HCT116 (cell line): ENCODE results near the gene PYGL. TPM values are rescaled to one million over a fixed set of nuclear protein-coding genes. Genes with fewer than 3 reads are reported as not detected.

Experiments
- ATAC-seq: fragments of 200-7000 bp; cut with Tn5 transposase; 2 replicates; pipeline ENCODE4 v1.9.1; 2020; ENCODE audit warnings: mild to moderate bottlenecking, moderate library complexity
- BruUV-seq: library from RNA; stranded (reverse); fragments of 400-500 nt; replicated peaks from 2 replicates; lab custom pipeline; 2021; lab: Mats Ljungman, UMichigan
- CTCF ChIA-PET: fragments of 300-600 bp; sonication (Branson Sonifier 250); formaldehyde crosslinking; loops from one replicate; lab custom pipeline; 2021; ENCODE audit warnings: antibody characterized with exemption; lab: Charles Lee
- POLR2A ChIA-PET: fragments of 300-600, 350-600 bp; sonication (Branson Sonifier 250); formaldehyde crosslinking; loops from one replicate; lab custom pipeline; 2021; ENCODE audit warnings: antibody characterized with exemption; lab: Charles Lee
- RAD21 ChIA-PET, 2 experiments: fragments of 300-600 bp; sonication (Branson Sonifier 250); formaldehyde crosslinking; loops; one replicate each; lab custom pipeline; 2023; ENCODE audit warnings: low total read pairs in 2 of 2; ENCODE audit not compliant: uncharacterized antibody in 2 of 2, unreplicated experiment in 2 of 2, low non-redundant PET in 1 of 2; lab: Charles Lee
- DNase-seq: peaks from one replicate; pipeline ENCODE4 v3.0.0-alpha.2; 2010; ENCODE audit warnings: low read depth, low spot score
- H2AFZ ChIP-seq: fragments of 200-600 bp; shearing (Covaris generic), sonication (generic); 2 replicates; pipeline ENCODE4 v1.6.1; 2017; ENCODE audit warnings: low read depth, mixed run types, mixed read lengths, antibody characterized with exemption, low read length; ENCODE audit not compliant: poor library complexity, severe bottlenecking
- H3K27ac ChIP-seq: 2 replicates; pipeline ENCODE4 v1.5.1; 2012; ENCODE audit warnings: low read depth, low read length
- H3K27me3 ChIP-seq: fragments of 200-600 bp; sonication (generic); 2 replicates; pipeline ENCODE4 v1.6.1; 2016; ENCODE audit warnings: mixed run types, low read length, mixed read lengths; ENCODE audit not compliant: insufficient read depth
- H3K36me3 ChIP-seq, 2 experiments: fragments of 200-500 bp in 1 of 2; fragments of 200-600 bp in 1 of 2; sonication (Bioruptor generic) in 1 of 2; sonication (generic) in 1 of 2; 2 replicates each; pipeline versions ENCODE4 v1.5.1 to v1.6.1; 2014 to 2016; ENCODE audit warnings: low read length in 2 of 2, inconsistent platforms in 1 of 2, mixed read lengths in 1 of 2, mixed run types in 1 of 2; ENCODE audit not compliant: insufficient read depth in 2 of 2, control insufficient read depth in 1 of 2
- H3K4me1 ChIP-seq, 2 experiments: fragments of 200-600 bp in 1 of 2; sonication (generic) in 1 of 2; 2 replicates each; pipeline versions ENCODE4 v1.5.1 to v1.6.1; 2012 to 2017; ENCODE audit warnings: low read length in 2 of 2, inconsistent platforms in 1 of 2, mild to moderate bottlenecking in 1 of 2, mixed read lengths in 1 of 2, mixed run types in 1 of 2, moderate library complexity in 1 of 2; ENCODE audit not compliant: insufficient read depth in 2 of 2, control insufficient read depth in 1 of 2
- H3K4me2 ChIP-seq: fragments of 200-600 bp; sonication (generic); 2 replicates; pipeline ENCODE4 v1.6.1; 2017; ENCODE audit warnings: mixed run types, low read length, mixed read lengths
- H3K4me3 ChIP-seq, 2 experiments: fragments of 200-600 bp in 1 of 2; sonication (generic) in 1 of 2; replicated peaks in 1 of 2; 2 replicates each; pipeline ENCODE4 v1.5.1; 2011 to 2016; ENCODE audit warnings: low read length in 2 of 2, control low read depth in 1 of 2, low read depth in 1 of 2, mild to moderate bottlenecking in 1 of 2, mixed read lengths in 1 of 2, mixed run types in 1 of 2
- H3K79me2 ChIP-seq: fragments of 200-600 bp; sonication (generic); 2 replicates; pipeline ENCODE4 v1.6.1; 2017; ENCODE audit warnings: mild to moderate bottlenecking, mixed run types, low read length, moderate library complexity, mixed read lengths; ENCODE audit not compliant: insufficient read depth
- H3K9ac ChIP-seq: fragments of 200-600 bp; sonication (generic); 2 replicates; pipeline ENCODE4 v1.6.1; 2016; ENCODE audit warnings: low read length, mixed read lengths
- H3K9me2 ChIP-seq: fragments of 200-600 bp; sonication (generic), shearing (Covaris generic); 2 replicates; pipeline ENCODE4 v1.6.1; 2017; ENCODE audit warnings: mixed run types, mild to moderate bottlenecking, moderate library complexity; ENCODE audit not compliant: insufficient read depth
- H3K9me3 ChIP-seq, 2 experiments: fragments of 200-500 bp in 1 of 2; fragments of 200-600 bp in 1 of 2; sonication (Bioruptor generic) in 1 of 2; sonication (generic) in 1 of 2; 2 replicates each; pipeline ENCODE4 v1.6.1; 2014 to 2017; ENCODE audit warnings: low read length in 2 of 2, mixed read lengths in 2 of 2, inconsistent platforms in 1 of 2, low read depth in 1 of 2, mild to moderate bottlenecking in 1 of 2, mixed run types in 1 of 2, moderate library complexity in 1 of 2; ENCODE audit not compliant: control insufficient read depth in 1 of 2, insufficient read depth in 1 of 2
- H4K20me1 ChIP-seq: fragments of 200-600 bp; sonication (generic), shearing (Covaris generic); 2 replicates; pipeline ENCODE4 v1.6.1; 2017; ENCODE audit warnings: mixed run types, mild to moderate bottlenecking, moderate library complexity; ENCODE audit not compliant: insufficient read depth
- CBX3 ChIP-seq: IDR thresholded peaks from 2 replicates; pipeline ENCODE4 v1.6.1; 2012; ENCODE audit warnings: low read depth
- CEBPB ChIP-seq: IDR thresholded peaks from 2 replicates; pipeline ENCODE4 v1.6.1; 2012; ENCODE audit warnings: low read depth
- EGR1 ChIP-seq: IDR thresholded peaks from 2 replicates; pipeline ENCODE4 v1.6.1; 2012; ENCODE audit warnings: low read depth
- EZH2 ChIP-seq: fragments of 200-600 bp; sonication (generic); IDR thresholded peaks from 2 replicates; pipeline ENCODE4 v1.6.1; 2017; ENCODE audit warnings: antibody characterized with exemption, mixed run types
- EZH2phosphoT487 ChIP-seq: fragments of 200-600 bp; IDR thresholded peaks from 2 replicates; pipeline ENCODE4 v1.6.1; 2018; ENCODE audit warnings: antibody characterized with exemption, borderline replicate concordance
- FOSL1 ChIP-seq: IDR thresholded peaks from 2 replicates; pipeline ENCODE4 v1.6.1; 2012; ENCODE audit warnings: low read depth
- JUND ChIP-seq: IDR thresholded peaks from 2 replicates; pipeline ENCODE4 v1.6.1; 2012
- POLR2A ChIP-seq: IDR thresholded peaks from 2 replicates; pipeline ENCODE4 v1.7.0; 2011; ENCODE audit warnings: borderline replicate concordance; ENCODE audit not compliant: insufficient read depth, insufficient read length; ENCODE audit errors: extremely low read depth
- POLR2AphosphoS5 ChIP-seq: IDR thresholded peaks from 2 replicates; pipeline ENCODE4 v1.6.1; 2011; ENCODE audit warnings: mild to moderate bottlenecking, low read depth, low read length, moderate library complexity
- SIN3A ChIP-seq: IDR thresholded peaks from 2 replicates; pipeline ENCODE4 v1.6.1; 2012; ENCODE audit warnings: low read depth
- SP1 ChIP-seq: IDR thresholded peaks from 2 replicates; pipeline ENCODE4 v1.6.1; 2012; ENCODE audit warnings: low read depth
- TCF7L2 ChIP-seq: IDR thresholded peaks from 2 replicates; pipeline ENCODE4 v1.7.0; 2011; ENCODE audit warnings: borderline replicate concordance, inconsistent platforms; ENCODE audit not compliant: insufficient read depth, insufficient read length; ENCODE audit errors: extremely low read depth
- YY1 ChIP-seq: IDR thresholded peaks from 2 replicates; pipeline ENCODE4 v1.6.1; 2011; ENCODE audit warnings: low read length, low read depth, moderate library complexity, mild to moderate bottlenecking; ENCODE audit not compliant: insufficient replicate concordance; ENCODE audit errors: extremely low read depth
- ZFX ChIP-seq: fragments of 450-650 bp; IDR thresholded peaks from 2 replicates; pipeline ENCODE4 v1.6.1; 2017
- intact Hi-C: fragments of 100-400 bp; cut with micrococcal nuclease; formaldehyde crosslinking; loops from 2 replicates; pipeline ENCODE4 v1.10.0; 2022
- total RNA-seq: library from RNA; stranded (reverse); gene quantifications from one replicate; pipeline ENCODE4 v1.2.1, GENCODE V29; 2021; ENCODE audit not compliant: unreplicated experiment
- TF ChIP-seq, protein P1 (sequence below): IDR thresholded peaks from 2 replicates; pipeline ENCODE4 v1.6.1; 2012
- TF ChIP-seq, protein P2 (sequence below), 3 experiments: fragments of 200-600 bp in 1 of 3; sonication (generic) in 1 of 3; IDR thresholded peaks in 2 of 3; conservative IDR thresholded peaks in 1 of 3; 2 replicates each; pipeline ENCODE4 v1.5.1; 2012 to 2017; ENCODE audit warnings: low read depth in 2 of 3, low read length in 2 of 3, antibody characterized with exemption in 1 of 3, borderline replicate concordance in 1 of 3, control low read depth in 1 of 3, mild to moderate bottlenecking in 1 of 3, mixed read lengths in 1 of 3, mixed run types in 1 of 3, moderate library complexity in 1 of 3; ENCODE audit not compliant: insufficient read depth in 1 of 3
- TF ChIP-seq, protein P3 (sequence below): IDR thresholded peaks from 2 replicates; pipeline ENCODE4 v1.6.1; 2012; ENCODE audit warnings: low read depth
- TF ChIP-seq, protein P4 (sequence below): IDR thresholded peaks from 2 replicates; pipeline ENCODE4 v1.6.1; 2012

PYGL gene
- total RNA-seq, 1 experiment from 2014 or later, result 173 TPM

DNA sequence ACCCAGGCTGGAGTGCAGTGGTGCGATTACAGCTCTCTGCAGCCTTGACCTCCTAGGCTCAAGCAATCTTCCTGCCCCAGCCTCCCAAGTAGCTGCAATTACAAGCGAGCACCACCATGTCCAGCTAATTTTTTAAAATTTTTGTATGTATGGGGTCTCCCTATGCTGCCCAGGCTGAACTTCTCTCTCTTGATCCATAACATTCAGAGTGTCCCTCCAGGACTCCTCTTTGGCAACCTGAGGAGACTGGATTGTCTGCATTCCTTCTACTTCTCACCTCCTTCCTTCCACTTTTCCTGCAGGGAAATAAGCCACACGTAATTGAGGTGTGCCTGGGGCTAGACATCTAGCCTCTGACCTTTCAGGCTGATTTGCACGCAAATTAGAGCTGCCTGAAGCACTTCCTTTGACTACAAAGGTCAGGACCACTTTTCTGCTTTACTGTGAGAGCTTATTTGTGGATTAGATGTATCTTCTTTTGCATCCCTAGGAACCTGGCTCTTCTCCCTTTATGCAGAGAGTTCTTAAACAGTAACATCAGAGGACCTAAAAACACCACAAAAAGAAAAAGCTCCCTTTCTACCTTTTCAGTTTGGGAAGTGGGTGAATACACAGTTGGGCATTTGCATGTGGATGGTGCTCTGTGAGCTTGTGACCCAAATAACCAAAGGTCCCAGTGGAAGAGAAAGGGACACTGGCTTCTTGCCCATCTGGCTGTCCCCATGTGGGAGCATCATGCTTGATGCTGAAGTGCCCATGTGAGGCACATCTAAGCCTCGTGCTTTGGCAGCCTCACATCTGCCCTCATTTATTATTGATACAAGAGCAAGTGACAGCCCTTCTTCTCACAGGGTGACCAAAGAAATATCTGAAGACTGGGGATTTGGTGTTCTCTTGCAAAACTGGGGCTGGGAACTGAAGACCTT is 33.5 kb downstream of the PYGL start:
- H3K36me3 ChIP-seq, result peaks cover 69% of the 10 kb centered on the region in 2 experiments
- no peaks in the 10 kb centered on the region for H3K27me3 ChIP-seq
- H3K4me1 ChIP-seq, result no peaks in the 10 kb centered on the region
- intact Hi-C loops, result no loop called here
- H3K4me2 ChIP-seq, result no peak overlapping the region
- BruUV-seq, result no TSS peak
- H3K4me3 ChIP-seq, result no peak overlapping the region
- no peak overlapping the region for H3K27ac ChIP-seq
- CTCF ChIA-PET, result no interaction called here
- no peaks in the 10 kb centered on the region for H3K79me2 ChIP-seq
- no peak overlapping the region for H3K9ac ChIP-seq
- H4K20me1 ChIP-seq, result no peaks in the 10 kb centered on the region
- ATAC-seq, result no peak
- H3K9me2 ChIP-seq, result no peaks in the 10 kb centered on the region
- no peaks in the 10 kb centered on the region for H3K9me3 ChIP-seq
- POLR2A ChIA-PET, result no interaction called here
- TF ChIP-seq CEBPB, result no peak
- TF ChIP-seq TCF7L2, result no peak
- TF ChIP-seq EGR1, result no peak
- no peak for TF ChIP-seq ZFX
- TF ChIP-seq, protein P1, sequence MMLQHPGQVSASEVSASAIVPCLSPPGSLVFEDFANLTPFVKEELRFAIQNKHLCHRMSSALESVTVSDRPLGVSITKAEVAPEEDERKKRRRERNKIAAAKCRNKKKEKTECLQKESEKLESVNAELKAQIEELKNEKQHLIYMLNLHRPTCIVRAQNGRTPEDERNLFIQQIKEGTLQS, result no peak
- no peak for TF ChIP-seq POLR2A
- TF ChIP-seq, protein P2, sequence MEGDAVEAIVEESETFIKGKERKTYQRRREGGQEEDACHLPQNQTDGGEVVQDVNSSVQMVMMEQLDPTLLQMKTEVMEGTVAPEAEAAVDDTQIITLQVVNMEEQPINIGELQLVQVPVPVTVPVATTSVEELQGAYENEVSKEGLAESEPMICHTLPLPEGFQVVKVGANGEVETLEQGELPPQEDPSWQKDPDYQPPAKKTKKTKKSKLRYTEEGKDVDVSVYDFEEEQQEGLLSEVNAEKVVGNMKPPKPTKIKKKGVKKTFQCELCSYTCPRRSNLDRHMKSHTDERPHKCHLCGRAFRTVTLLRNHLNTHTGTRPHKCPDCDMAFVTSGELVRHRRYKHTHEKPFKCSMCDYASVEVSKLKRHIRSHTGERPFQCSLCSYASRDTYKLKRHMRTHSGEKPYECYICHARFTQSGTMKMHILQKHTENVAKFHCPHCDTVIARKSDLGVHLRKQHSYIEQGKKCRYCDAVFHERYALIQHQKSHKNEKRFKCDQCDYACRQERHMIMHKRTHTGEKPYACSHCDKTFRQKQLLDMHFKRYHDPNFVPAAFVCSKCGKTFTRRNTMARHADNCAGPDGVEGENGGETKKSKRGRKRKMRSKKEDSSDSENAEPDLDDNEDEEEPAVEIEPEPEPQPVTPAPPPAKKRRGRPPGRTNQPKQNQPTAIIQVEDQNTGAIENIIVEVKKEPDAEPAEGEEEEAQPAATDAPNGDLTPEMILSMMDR (IDR thresholded peaks at IDR 0.05 in 2 of 3, conservative IDR thresholded peaks at IDR 0.05 in 1 of 3; ENCODE audit: borderline replicate concordance in 1 of 3, insufficient read depth in 1 of 3, low read depth in 2 of 3, low read length in 2 of 3), result no peak
- no peak for TF ChIP-seq FOSL1
- TF ChIP-seq, protein P3, sequence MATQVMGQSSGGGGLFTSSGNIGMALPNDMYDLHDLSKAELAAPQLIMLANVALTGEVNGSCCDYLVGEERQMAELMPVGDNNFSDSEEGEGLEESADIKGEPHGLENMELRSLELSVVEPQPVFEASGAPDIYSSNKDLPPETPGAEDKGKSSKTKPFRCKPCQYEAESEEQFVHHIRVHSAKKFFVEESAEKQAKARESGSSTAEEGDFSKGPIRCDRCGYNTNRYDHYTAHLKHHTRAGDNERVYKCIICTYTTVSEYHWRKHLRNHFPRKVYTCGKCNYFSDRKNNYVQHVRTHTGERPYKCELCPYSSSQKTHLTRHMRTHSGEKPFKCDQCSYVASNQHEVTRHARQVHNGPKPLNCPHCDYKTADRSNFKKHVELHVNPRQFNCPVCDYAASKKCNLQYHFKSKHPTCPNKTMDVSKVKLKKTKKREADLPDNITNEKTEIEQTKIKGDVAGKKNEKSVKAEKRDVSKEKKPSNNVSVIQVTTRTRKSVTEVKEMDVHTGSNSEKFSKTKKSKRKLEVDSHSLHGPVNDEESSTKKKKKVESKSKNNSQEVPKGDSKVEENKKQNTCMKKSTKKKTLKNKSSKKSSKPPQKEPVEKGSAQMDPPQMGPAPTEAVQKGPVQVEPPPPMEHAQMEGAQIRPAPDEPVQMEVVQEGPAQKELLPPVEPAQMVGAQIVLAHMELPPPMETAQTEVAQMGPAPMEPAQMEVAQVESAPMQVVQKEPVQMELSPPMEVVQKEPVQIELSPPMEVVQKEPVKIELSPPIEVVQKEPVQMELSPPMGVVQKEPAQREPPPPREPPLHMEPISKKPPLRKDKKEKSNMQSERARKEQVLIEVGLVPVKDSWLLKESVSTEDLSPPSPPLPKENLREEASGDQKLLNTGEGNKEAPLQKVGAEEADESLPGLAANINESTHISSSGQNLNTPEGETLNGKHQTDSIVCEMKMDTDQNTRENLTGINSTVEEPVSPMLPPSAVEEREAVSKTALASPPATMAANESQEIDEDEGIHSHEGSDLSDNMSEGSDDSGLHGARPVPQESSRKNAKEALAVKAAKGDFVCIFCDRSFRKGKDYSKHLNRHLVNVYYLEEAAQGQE, result no peak
- no peak for TF ChIP-seq CBX3
- TF ChIP-seq, protein P4, sequence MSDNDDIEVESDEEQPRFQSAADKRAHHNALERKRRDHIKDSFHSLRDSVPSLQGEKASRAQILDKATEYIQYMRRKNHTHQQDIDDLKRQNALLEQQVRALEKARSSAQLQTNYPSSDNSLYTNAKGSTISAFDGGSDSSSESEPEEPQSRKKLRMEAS, result no peak
- TF ChIP-seq POLR2AphosphoS5, result no peak
- no peak for TF ChIP-seq SP1
- no peak for TF ChIP-seq SIN3A
- TF ChIP-seq EZH2phosphoT487, result no peak
- no peak for TF ChIP-seq YY1
- TF ChIP-seq EZH2, result no peak
- TF ChIP-seq JUND, result no peak
- TF ChIP-seq, all 23 proteins: peak for 0
- no peak overlapping the region for H2AFZ ChIP-seq
- no peak for DNase-seq
- RAD21 ChIA-PET, result no interaction called here
